ENCODE results near the gene DCUN1D4.
A peak's percentile ranks its signal among the peaks of the same experiment; 100 is the strongest.

DCUN1D4 gene

GRCh38 chr4:51842554-51843308 lies at the start of gene DCUN1D4:
DCUN1D4 (plus strand) TSS chr4:51843153; CDS start chr4:51843243, 90 bp downstream.
- DNase-seq (ENCODE audit: low spot score), result peak; percentile 100

- DNase-seq (ENCODE audit: low spot score), result no peak
Observed at GRCh38 chr4:51820443-51821234, 22.3 kb upstream of the DCUN1D4 start.

- DNase-seq (ENCODE audit: low spot score), result no peak
Observed at GRCh38 chr4:51825341-51825740, 17.6 kb upstream of the DCUN1D4 start.

GRCh38 chr4:51830156-51830720 lies 12.7 kb upstream of the DCUN1D4 start:
- no peak for DNase-seq (ENCODE audit: low spot score)

- DNase-seq (ENCODE audit: low spot score), result peak; percentile 61
Observed at GRCh38 chr4:51831133-51831532, 11.8 kb upstream of the DCUN1D4 start.

GRCh38 chr4:51833236-51833635 lies 9.7 kb upstream of the DCUN1D4 start:
- no peak for DNase-seq (ENCODE audit: low spot score)

GRCh38 chr4:51835079-51835478 lies 7.9 kb upstream of the DCUN1D4 start:
- no peak for DNase-seq (ENCODE audit: low spot score)

- no peak for DNase-seq (ENCODE audit: low spot score)
Observed at GRCh38 chr4:51835855-51836254, 7.1 kb upstream of the DCUN1D4 start.

GRCh38 chr4:51836549-51836948 lies 6.4 kb upstream of the DCUN1D4 start:
- DNase-seq (ENCODE audit: low spot score), result no peak

- DNase-seq (ENCODE audit: low spot score), result no peak
Observed at GRCh38 chr4:51840781-51841180, 2.2 kb upstream of the DCUN1D4 start.

- DNase-seq (ENCODE audit: low spot score), result no peak
Observed at GRCh38 chr4:51842167-51842553, 793 bp upstream of the DCUN1D4 start.

- peak; percentile 75 for DNase-seq (ENCODE audit: low spot score)
Observed at GRCh38 chr4:51843309-51844152, 578 bp downstream of the DCUN1D4 start.

GRCh38 chr4:51844153-51845054 lies 1.5 kb downstream of the DCUN1D4 start:
- peak; percentile 95 for DNase-seq (ENCODE audit: low spot score)

- no peak for DNase-seq (ENCODE audit: low spot score)
Observed at GRCh38 chr4:51845055-51845426, 2.1 kb downstream of the DCUN1D4 start.

- DNase-seq (ENCODE audit: low spot score), result no peak
Observed at GRCh38 chr4:51845711-51846110, 2.8 kb downstream of the DCUN1D4 start.

GRCh38 chr4:51849430-51849829 lies 6.5 kb downstream of the DCUN1D4 start:
- DNase-seq (ENCODE audit: low spot score), result no peak

- DNase-seq (ENCODE audit: low spot score), result no peak
Observed at GRCh38 chr4:51850294-51850693, 7.3 kb downstream of the DCUN1D4 start.

- DNase-seq (ENCODE audit: low spot score), result no peak
Observed at GRCh38 chr4:51851090-51851936, 8.4 kb downstream of the DCUN1D4 start.

- no peak for DNase-seq (ENCODE audit: low spot score)
Observed at GRCh38 chr4:51851937-51852290, 9.0 kb downstream of the DCUN1D4 start.

- DNase-seq (ENCODE audit: low spot score), result no peak
Observed at GRCh38 chr4:51853027-51853682, 10.2 kb downstream of the DCUN1D4 start.

Measured in Ammon's horn (tissue), 1 donor.